HEK293 (cell line): ENCODE data around the gene SLC35F3.

ENCODE experiments used
- CTCF ChIA-PET: fragments of 350-600 bp; formaldehyde crosslinking; extraction: SDS; loops from one replicate; lab custom pipeline; 2021; ENCODE audit warnings: antibody characterized with exemption; lab: Yijun Ruan, JAX
- POLR2A ChIA-PET: fragments of 300-600 bp; formaldehyde crosslinking; extraction: SDS; loops from one replicate; lab custom pipeline; 2020; ENCODE audit warnings: antibody characterized with exemption, inconsistent platforms; lab: Yijun Ruan, JAX
- H3K27ac ChIP-seq: fragments of 200-500 bp; sonication (Bioruptor generic); 2 replicates; pipeline ENCODE4 v1.5.1; 2014; ENCODE audit warnings: low read depth, low read length, control low read depth, inconsistent platforms; ENCODE audit errors: extremely low read depth
- H3K36me3 ChIP-seq, 2 experiments: fragments of 200-500 bp in 1 of 2; sonication (Bioruptor generic) in 1 of 2; 1 replicate in 1 of 2; 2 replicates in 1 of 2; pipeline ENCODE4 v1.5.1; 2014 to 2017; ENCODE audit warnings: inconsistent platforms in 2 of 2, low read length in 2 of 2; ENCODE audit not compliant: control insufficient read depth in 2 of 2, insufficient read depth in 1 of 2
- H3K4me1 ChIP-seq: fragments of 200-500 bp; sonication (Bioruptor generic); 2 replicates; pipeline ENCODE4 v1.5.1; 2014; ENCODE audit warnings: mild to moderate bottlenecking, low read length, inconsistent platforms; ENCODE audit not compliant: control insufficient read depth, insufficient read depth
- H3K4me3 ChIP-seq: 2 replicates; pipeline ENCODE4 v1.5.1; 2011; ENCODE audit warnings: low read depth, mild to moderate bottlenecking, control low read depth, low read length, moderate library complexity
- H3K9me3 ChIP-seq: fragments of 200-500 bp; sonication (Bioruptor generic); 2 replicates; pipeline ENCODE4 v1.5.1; 2014; ENCODE audit warnings: low read depth, low read length, inconsistent platforms; ENCODE audit not compliant: control insufficient read depth, insufficient read depth
- BCL11A ChIP-seq: fragments of 450-650 bp; formaldehyde crosslinking; IDR thresholded peaks from 2 replicates; pipeline ENCODE4 v1.5.1; 2016; ENCODE audit warnings: low read depth, missing biosample characterization, missing genetic modification characterization
- GFI1B ChIP-seq: fragments of 450-650 bp; formaldehyde crosslinking; IDR thresholded peaks from 2 replicates; pipeline ENCODE4 v1.5.1; 2016; ENCODE audit warnings: missing biosample characterization, missing genetic modification characterization
- GLI4 ChIP-seq: fragments of 450-650 bp; formaldehyde crosslinking; IDR thresholded peaks from 2 replicates; pipeline ENCODE4 v1.5.1; 2016; ENCODE audit warnings: missing biosample characterization, missing genetic modification characterization
- PBX3 ChIP-seq: sonication (generic); formaldehyde crosslinking; IDR thresholded peaks from 2 replicates; pipeline ENCODE4 v1.8.1; 2022; ENCODE audit warnings: mild to moderate bottlenecking, moderate library complexity, missing genetic modification reagents
- REST ChIP-seq: fragments of 450-650 bp; formaldehyde crosslinking; IDR thresholded peaks from 2 replicates; pipeline ENCODE4 v1.5.1; 2016; ENCODE audit warnings: missing biosample characterization, missing genetic modification characterization
- ZBTB21 ChIP-seq: fragments of 450-650 bp; formaldehyde crosslinking; IDR thresholded peaks from 2 replicates; pipeline ENCODE4 v1.5.1; 2017; ENCODE audit warnings: missing biosample characterization, missing genetic modification characterization
- ZFP37 ChIP-seq: fragments of 450-650 bp; formaldehyde crosslinking; IDR thresholded peaks from 2 replicates; pipeline ENCODE4 v1.5.1; 2016; ENCODE audit warnings: missing biosample characterization, missing genetic modification characterization
- ZNF514 ChIP-seq: fragments of 450-650 bp; formaldehyde crosslinking; IDR thresholded peaks from 2 replicates; pipeline ENCODE4 v1.5.1; 2016; ENCODE audit warnings: missing biosample characterization, missing genetic modification characterization
- ZNF529 ChIP-seq: fragments of 450-650 bp; formaldehyde crosslinking; IDR thresholded peaks from 2 replicates; pipeline ENCODE4 v1.5.1; 2017; ENCODE audit warnings: missing genetic modification characterization, missing biosample characterization; ENCODE audit not compliant: insufficient replicate concordance
- ZNF629 ChIP-seq: fragments of 450-650 bp; formaldehyde crosslinking; IDR thresholded peaks from 2 replicates; pipeline ENCODE4 v1.5.1; 2017; ENCODE audit warnings: missing biosample characterization, missing genetic modification characterization
- ZNF658 ChIP-seq: fragments of 450-650 bp; formaldehyde crosslinking; IDR thresholded peaks from 2 replicates; pipeline ENCODE4; 2016; ENCODE audit warnings: missing biosample characterization, missing genetic modification characterization
- ZNF677 ChIP-seq: fragments of 450-650 bp; IDR thresholded peaks from 2 replicates; pipeline ENCODE4 v1.5.0; 2018; ENCODE audit warnings: missing biosample characterization, mild to moderate bottlenecking, missing genetic modification characterization, moderate library complexity
- ZNF777 ChIP-seq: fragments of 450-650 bp; formaldehyde crosslinking; IDR thresholded peaks from 2 replicates; pipeline ENCODE4 v1.5.1; 2017; ENCODE audit warnings: missing biosample characterization, missing genetic modification characterization, borderline replicate concordance
- ZNF785 ChIP-seq: fragments of 450-650 bp; formaldehyde crosslinking; IDR thresholded peaks from 2 replicates; pipeline ENCODE4 v1.5.1; 2016; ENCODE audit warnings: missing biosample characterization, missing genetic modification characterization
- ZNF791 ChIP-seq: fragments of 450-650 bp; formaldehyde crosslinking; IDR thresholded peaks from 2 replicates; pipeline ENCODE4 v1.5.1; 2016; ENCODE audit warnings: missing biosample characterization, missing genetic modification characterization
- ZNF792 ChIP-seq: fragments of 450-650 bp; formaldehyde crosslinking; IDR thresholded peaks from 2 replicates; pipeline ENCODE4 v1.5.1; 2016; ENCODE audit warnings: missing biosample characterization, missing genetic modification characterization
- ZSCAN23 ChIP-seq: fragments of 450-650 bp; formaldehyde crosslinking; IDR thresholded peaks from 2 replicates; pipeline ENCODE4 v1.5.1; 2016; ENCODE audit warnings: missing biosample characterization, missing genetic modification characterization
- TF ChIP-seq, protein P1 (sequence below): fragments of 450-650 bp; formaldehyde crosslinking; IDR thresholded peaks from 2 replicates; pipeline ENCODE4 v1.5.1; 2017; ENCODE audit warnings: missing biosample characterization, missing genetic modification characterization
- TF ChIP-seq, protein P2 (sequence below): fragments of 450-650 bp; formaldehyde crosslinking; IDR thresholded peaks from 2 replicates; pipeline ENCODE4 v1.5.1; 2016; ENCODE audit warnings: missing biosample characterization, missing genetic modification characterization, borderline replicate concordance
- TF ChIP-seq, protein P3 (sequence below): fragments of 450-650 bp; formaldehyde crosslinking; IDR thresholded peaks from 2 replicates; pipeline ENCODE4 v1.5.1; 2016; ENCODE audit warnings: missing biosample characterization, missing genetic modification characterization, borderline replicate concordance

The SLC35F3 gene

DNA sequence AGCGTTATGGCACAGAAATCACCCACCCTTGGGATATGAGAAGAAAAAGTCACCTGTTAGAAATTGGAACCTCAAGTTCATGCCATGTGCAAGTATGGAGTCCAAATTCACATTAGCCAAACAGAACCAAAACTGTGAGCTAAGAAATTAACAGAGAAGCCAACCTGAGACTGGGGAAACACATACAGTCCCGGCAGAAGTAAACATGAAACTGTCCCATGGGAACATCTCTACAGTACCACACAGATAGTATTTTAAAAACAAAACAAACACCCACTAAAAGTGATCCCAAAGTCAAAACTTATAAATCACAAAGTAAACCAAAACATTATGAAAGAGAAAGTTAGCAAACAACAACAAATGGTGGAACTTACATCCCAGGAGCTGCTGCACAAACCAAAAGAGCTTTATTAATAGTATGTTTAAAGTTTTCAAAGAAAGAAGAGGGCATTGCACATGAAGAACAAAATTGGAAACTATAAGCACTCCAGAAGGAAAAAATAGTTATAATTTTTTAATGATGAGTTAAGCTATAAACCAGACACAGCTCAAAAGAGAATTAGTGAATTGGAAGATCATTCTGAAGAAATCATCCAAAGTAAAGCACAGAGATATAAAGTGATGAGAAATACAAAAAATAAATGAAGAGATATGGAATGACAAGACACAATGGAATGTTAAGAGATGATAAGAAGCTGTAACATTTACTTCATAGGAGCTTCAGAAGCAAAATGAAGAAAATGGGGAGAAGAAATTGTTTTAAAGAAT is 385.2 kb downstream of the SLC35F3 start (continued):
- TF ChIP-seq GFI1B (tag by site-specific recombination): no peak
- TF ChIP-seq ZNF514: no peak
- no peak for TF ChIP-seq ZNF658 (tag by site-specific recombination)
- TF ChIP-seq ZNF777 (tag by site-specific recombination): no peak
- no peak for TF ChIP-seq ZNF792
- TF ChIP-seq, protein P1, sequence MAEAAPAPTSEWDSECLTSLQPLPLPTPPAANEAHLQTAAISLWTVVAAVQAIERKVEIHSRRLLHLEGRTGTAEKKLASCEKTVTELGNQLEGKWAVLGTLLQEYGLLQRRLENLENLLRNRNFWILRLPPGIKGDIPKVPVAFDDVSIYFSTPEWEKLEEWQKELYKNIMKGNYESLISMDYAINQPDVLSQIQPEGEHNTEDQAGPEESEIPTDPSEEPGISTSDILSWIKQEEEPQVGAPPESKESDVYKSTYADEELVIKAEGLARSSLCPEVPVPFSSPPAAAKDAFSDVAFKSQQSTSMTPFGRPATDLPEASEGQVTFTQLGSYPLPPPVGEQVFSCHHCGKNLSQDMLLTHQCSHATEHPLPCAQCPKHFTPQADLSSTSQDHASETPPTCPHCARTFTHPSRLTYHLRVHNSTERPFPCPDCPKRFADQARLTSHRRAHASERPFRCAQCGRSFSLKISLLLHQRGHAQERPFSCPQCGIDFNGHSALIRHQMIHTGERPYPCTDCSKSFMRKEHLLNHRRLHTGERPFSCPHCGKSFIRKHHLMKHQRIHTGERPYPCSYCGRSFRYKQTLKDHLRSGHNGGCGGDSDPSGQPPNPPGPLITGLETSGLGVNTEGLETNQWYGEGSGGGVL (tag by site-specific recombination): no peak
- TF ChIP-seq GLI4 (tag by site-specific recombination): no peak
- no peak for TF ChIP-seq BCL11A (tag by site-specific recombination)
- TF ChIP-seq, protein P2, sequence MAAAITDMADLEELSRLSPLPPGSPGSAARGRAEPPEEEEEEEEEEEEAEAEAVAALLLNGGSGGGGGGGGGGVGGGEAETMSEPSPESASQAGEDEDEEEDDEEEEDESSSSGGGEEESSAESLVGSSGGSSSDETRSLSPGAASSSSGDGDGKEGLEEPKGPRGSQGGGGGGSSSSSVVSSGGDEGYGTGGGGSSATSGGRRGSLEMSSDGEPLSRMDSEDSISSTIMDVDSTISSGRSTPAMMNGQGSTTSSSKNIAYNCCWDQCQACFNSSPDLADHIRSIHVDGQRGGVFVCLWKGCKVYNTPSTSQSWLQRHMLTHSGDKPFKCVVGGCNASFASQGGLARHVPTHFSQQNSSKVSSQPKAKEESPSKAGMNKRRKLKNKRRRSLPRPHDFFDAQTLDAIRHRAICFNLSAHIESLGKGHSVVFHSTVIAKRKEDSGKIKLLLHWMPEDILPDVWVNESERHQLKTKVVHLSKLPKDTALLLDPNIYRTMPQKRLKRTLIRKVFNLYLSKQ (tag by site-specific recombination): no peak

DNA sequence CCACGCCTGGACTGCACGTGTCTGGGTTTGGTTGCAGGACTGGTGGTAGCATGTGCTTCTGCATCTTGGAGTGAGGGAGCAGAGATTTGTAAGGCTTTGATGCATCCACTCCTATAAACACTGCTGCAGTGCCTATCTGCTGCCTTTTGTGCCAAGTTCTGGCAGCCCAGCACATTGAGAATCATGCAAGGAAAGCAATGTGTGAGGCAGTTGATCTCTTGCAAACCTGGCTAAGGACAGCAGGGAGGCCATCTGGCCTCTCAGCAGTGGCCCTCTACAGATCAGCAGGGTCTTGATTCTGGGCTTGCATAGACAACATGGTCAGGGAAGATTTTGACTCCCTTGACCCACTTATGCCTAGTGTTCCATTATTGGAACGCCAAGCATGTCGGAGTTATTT is 387.5 kb downstream of the SLC35F3 start:
- H3K36me3 ChIP-seq: no peaks in the 10 kb centered on the region
- POLR2A ChIA-PET: no interaction called here
- TF ChIP-seq, protein P3, sequence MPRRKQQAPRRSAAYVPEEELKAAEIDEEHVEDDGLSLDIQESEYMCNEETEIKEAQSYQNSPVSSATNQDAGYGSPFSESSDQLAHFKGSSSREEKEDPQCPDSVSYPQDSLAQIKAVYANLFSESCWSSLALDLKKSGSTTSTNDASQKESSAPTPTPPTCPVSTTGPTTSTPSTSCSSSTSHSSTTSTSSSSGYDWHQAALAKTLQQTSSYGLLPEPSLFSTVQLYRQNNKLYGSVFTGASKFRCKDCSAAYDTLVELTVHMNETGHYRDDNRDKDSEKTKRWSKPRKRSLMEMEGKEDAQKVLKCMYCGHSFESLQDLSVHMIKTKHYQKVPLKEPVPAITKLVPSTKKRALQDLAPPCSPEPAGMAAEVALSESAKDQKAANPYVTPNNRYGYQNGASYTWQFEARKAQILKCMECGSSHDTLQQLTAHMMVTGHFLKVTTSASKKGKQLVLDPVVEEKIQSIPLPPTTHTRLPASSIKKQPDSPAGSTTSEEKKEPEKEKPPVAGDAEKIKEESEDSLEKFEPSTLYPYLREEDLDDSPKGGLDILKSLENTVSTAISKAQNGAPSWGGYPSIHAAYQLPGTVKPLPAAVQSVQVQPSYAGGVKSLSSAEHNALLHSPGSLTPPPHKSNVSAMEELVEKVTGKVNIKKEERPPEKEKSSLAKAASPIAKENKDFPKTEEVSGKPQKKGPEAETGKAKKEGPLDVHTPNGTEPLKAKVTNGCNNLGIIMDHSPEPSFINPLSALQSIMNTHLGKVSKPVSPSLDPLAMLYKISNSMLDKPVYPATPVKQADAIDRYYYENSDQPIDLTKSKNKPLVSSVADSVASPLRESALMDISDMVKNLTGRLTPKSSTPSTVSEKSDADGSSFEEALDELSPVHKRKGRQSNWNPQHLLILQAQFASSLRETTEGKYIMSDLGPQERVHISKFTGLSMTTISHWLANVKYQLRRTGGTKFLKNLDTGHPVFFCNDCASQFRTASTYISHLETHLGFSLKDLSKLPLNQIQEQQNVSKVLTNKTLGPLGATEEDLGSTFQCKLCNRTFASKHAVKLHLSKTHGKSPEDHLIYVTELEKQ (tag by site-specific recombination): no peak
- TF ChIP-seq ZNF785 (tag by site-specific recombination) (no peak), ZNF791 (no peak), PBX3 (CRISPR knock-in tag) (no peak), ZFP37 (tag by site-specific recombination) (no peak), ZBTB21 (tag by site-specific recombination) (no peak), ZSCAN23 (tag by site-specific recombination) (no peak), ZNF529 (no peak), ZNF629 (no peak), REST (tag by site-specific recombination) (no peak), ZNF677 (tag by site-specific recombination) (no peak)
- no peak overlapping the region for H3K4me3 ChIP-seq
- CTCF ChIA-PET: interaction anchor here (0.5 to 2.4 kb wide), 3 partner anchors 18 to 1492 kb away, joined by 3 to 20 read pairs (median 3); no protein-coding TSS in a partner anchor
- H3K4me1 ChIP-seq: no peaks in the 10 kb centered on the region
- no peaks in the 10 kb centered on the region; the same call in 1 of the 2 replicates for H3K9me3 ChIP-seq
- no peak overlapping the region for H3K27ac ChIP-seq
